Activated B cell treated with CpG ODN at 0.5 μM for 24 hours (primary cell): ENCODE measurements around the gene TRA2B. TPM values are rescaled to one million over a fixed set of nuclear protein-coding genes. Genes with fewer than 3 reads are reported as not detected.

Experiments used
- ATAC-seq: fragments of 200-7000 bp; cut with Tn5 transposase; one replicate; pipeline ENCODE4 v1.10.0; 2021; ENCODE audit warnings: low read depth, mild to moderate bottlenecking, moderate library complexity
- CTCF ChIA-PET: fragments of 350-600 bp; sonication (Branson Sonifier 250); formaldehyde crosslinking; loops from one replicate; lab custom pipeline; 2021; ENCODE audit warnings: antibody characterized with exemption; lab: Charles Lee
- POLR2A ChIA-PET: fragments of 350-600 bp; sonication (Branson Sonifier 250); formaldehyde crosslinking; loops from one replicate; lab custom pipeline; 2021; ENCODE audit warnings: antibody characterized with exemption; lab: Charles Lee
- DNase-seq: peaks from one replicate; pipeline ENCODE4 v3.0.0; 2022
- H3K27ac Mint-ChIP-seq: one replicate; pipeline ENCODE4 v1.8.0; 2020; ENCODE audit warnings: mixed read lengths
- H3K27me3 Mint-ChIP-seq: one replicate; pipeline ENCODE4 v1.8.0; 2021; ENCODE audit warnings: mixed read lengths
- H3K36me3 Mint-ChIP-seq: one replicate; pipeline ENCODE4 v1.8.0; 2021; ENCODE audit warnings: low read depth, mixed read lengths
- H3K4me1 Mint-ChIP-seq: one replicate; pipeline ENCODE4 v1.8.0; 2021; ENCODE audit warnings: mixed read lengths
- H3K4me3 Mint-ChIP-seq: one replicate; pipeline ENCODE4 v1.8.0; 2020; ENCODE audit warnings: mild to moderate bottlenecking, mixed read lengths
- H3K9me3 Mint-ChIP-seq: one replicate; pipeline ENCODE4 v1.8.0; 2020; ENCODE audit warnings: mixed read lengths
- intact Hi-C: fragments of 100-400 bp; cut with micrococcal nuclease; formaldehyde crosslinking; loops from one replicate; pipeline ENCODE4 v1.15.1; 2024
- total RNA-seq: library from RNA; stranded (reverse); gene quantifications from 2 replicates; pipeline ENCODE4 v1.2.3, GENCODE V29; 2022
- TF ChIP-seq, protein P1 (sequence below): fragments of 200-600 bp; IDR thresholded peaks from one replicate; pipeline ENCODE4 v1.8.0; 2022; ENCODE audit warnings: antibody characterized with exemption, mild to moderate bottlenecking

Gene TRA2B
- total RNA-seq, 1 donor from 2014 or later, result 219 TPM

DNA sequence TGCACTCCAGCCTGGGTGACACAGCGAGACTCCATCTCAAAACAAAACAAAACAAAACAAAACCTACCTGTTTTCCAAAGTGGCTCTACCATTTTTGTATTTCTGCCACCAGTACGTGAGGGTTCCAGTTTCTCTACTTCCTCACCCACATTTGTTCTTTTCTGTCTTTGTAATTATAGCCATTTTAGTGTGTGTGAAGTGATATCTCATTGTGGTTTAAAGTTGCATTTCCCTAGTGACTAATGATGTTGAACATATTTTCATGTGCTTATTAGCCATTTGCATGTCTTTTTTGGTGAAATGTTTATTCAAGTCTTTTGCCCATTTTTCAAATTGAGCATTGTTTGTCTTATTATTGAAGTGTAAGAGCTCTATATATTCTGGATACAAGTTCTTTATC lies 50.7 kb downstream of the TRA2B start:
- Mint-ChIP-seq H3K4me3 (no peak overlapping the region), H3K27me3 (peaks cover 3% of the 10 kb centered on the region), H3K36me3 (no peaks in the 10 kb centered on the region), H3K27ac (no peak overlapping the region), H3K4me1 (no peaks in the 10 kb centered on the region), H3K9me3 (no peaks in the 10 kb centered on the region)
- no peak for DNase-seq
- intact Hi-C loops, result no loop called here
- POLR2A ChIA-PET, result no interaction called here
- CTCF ChIA-PET, result no interaction called here
- TF ChIP-seq, protein P1, sequence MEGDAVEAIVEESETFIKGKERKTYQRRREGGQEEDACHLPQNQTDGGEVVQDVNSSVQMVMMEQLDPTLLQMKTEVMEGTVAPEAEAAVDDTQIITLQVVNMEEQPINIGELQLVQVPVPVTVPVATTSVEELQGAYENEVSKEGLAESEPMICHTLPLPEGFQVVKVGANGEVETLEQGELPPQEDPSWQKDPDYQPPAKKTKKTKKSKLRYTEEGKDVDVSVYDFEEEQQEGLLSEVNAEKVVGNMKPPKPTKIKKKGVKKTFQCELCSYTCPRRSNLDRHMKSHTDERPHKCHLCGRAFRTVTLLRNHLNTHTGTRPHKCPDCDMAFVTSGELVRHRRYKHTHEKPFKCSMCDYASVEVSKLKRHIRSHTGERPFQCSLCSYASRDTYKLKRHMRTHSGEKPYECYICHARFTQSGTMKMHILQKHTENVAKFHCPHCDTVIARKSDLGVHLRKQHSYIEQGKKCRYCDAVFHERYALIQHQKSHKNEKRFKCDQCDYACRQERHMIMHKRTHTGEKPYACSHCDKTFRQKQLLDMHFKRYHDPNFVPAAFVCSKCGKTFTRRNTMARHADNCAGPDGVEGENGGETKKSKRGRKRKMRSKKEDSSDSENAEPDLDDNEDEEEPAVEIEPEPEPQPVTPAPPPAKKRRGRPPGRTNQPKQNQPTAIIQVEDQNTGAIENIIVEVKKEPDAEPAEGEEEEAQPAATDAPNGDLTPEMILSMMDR, result no peak
- no peak for ATAC-seq

DNA sequence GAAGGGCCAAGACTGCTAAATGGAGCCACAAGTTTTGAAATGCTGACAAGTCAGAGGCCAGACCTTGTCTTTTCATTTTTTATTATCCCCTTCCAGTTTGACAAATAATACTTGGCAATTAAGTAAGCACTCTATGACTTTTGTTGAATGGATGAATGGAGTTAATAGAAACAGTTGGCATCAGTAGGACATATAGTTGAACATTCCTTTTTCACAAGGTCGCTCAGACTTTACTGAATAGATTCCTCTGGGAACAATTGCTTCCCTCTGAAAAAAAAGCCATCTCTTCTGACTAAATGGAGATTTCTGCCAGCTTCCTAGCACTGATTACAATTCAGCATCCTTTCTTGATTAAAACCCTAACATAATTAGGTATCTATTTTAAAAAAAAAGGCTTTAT lies 53.2 kb downstream of the TRA2B start:
- TF ChIP-seq, protein P1, result no peak
- no peaks in the 10 kb centered on the region for H3K9me3 Mint-ChIP-seq
- no peaks in the 10 kb centered on the region for H3K36me3 Mint-ChIP-seq
- ATAC-seq (no peak), DNase-seq (no peak)
- H3K4me3 Mint-ChIP-seq, result no peak overlapping the region
- H3K27ac Mint-ChIP-seq, result no peak overlapping the region
- H3K27me3 Mint-ChIP-seq, result peaks cover 16% of the 10 kb centered on the region
- ChIA-PET CTCF (no interaction called here), POLR2A (interaction anchor here (0.6 kb wide), 1 partner anchor 263 kb away, joined by 3 read pairs; no protein-coding TSS in a partner anchor)
- intact Hi-C loops, result no loop called here
- H3K4me1 Mint-ChIP-seq, result no peaks in the 10 kb centered on the region

DNA sequence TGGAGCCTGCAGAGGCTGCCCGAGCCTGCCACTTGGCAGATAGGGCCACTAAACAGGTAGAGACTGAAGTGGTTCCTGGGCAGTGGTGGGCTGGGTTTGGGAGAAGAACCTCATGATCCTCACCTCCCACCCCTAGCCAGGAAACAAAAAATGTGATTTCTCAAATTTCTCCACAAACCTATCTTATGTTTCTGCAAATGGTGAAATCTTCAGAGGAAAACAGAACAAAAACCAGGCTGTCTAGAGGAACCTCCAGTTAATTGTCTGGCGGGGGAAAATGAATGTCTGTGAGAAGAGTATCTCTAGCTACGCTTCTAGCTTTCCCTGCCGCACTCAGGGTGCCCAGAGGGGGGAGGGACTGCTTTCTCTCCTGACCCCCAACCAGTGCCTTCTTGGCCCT lies 55.9 kb downstream of the TRA2B start:
- Mint-ChIP-seq H3K9me3 (no peaks in the 10 kb centered on the region), H3K36me3 (no peaks in the 10 kb centered on the region), H3K27me3 (peaks cover 16% of the 10 kb centered on the region), H3K4me1 (no peaks in the 10 kb centered on the region), H3K27ac (no peak overlapping the region), H3K4me3 (no peak overlapping the region)
- ATAC-seq, result no peak
- POLR2A ChIA-PET, result no interaction called here
- no peak for DNase-seq
- TF ChIP-seq, protein P1, result no peak
- CTCF ChIA-PET, result no interaction called here
- intact Hi-C loops, result no loop called here

DNA sequence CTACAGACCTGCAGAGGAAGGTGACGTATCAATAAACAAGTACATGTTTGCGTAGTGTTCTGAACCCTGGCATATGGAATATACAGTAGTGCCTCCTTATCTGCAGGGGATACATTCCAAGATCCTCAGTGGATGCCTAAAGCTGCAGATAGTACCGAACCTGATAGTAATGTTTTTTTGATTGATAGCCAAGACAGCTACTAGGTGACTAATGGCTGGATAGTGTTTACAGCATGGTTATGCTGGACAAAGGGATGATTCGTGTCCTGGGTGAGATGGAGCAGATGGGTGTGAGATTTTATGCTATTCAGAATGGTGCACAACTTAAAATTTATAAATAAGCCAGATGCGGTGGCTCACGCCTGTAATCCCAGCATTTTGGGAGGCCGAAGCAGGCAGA lies 57.2 kb downstream of the TRA2B start:
- ChIA-PET POLR2A (no interaction called here), CTCF (no interaction called here)
- no peaks in the 10 kb centered on the region for H3K36me3 Mint-ChIP-seq

DNA sequence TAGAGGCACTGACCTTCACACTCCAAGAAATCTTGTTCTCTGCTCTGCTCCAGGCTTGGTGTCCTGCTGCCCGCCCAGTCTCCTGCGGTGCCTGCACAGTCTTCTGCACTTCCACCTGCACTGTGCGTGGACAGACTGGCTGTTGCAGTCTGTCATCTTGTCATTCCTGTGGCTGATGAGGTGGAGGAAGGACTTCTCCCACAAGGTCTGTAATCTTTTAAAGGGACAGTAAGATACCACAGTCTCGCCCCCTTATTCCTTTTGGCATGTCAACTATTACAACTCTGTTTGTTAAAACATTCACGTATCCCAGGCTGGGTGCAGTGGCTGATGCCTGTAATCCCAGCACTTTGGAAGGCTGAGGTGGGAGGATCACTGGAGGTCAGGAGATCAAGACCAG lies 58.9 kb downstream of the TRA2B start:
- ATAC-seq (no peak), DNase-seq (no peak)
- POLR2A ChIA-PET, result no interaction called here
- Mint-ChIP-seq H3K27me3 (peaks cover 21% of the 10 kb centered on the region), H3K4me3 (no peak overlapping the region), H3K9me3 (no peaks in the 10 kb centered on the region), H3K27ac (no peak overlapping the region), H3K36me3 (no peaks in the 10 kb centered on the region), H3K4me1 (peaks cover 3% of the 10 kb centered on the region)
- intact Hi-C loops, result no loop called here
- CTCF ChIA-PET, result no interaction called here
- TF ChIP-seq, protein P1, result no peak

More for the DNA sequence above, 57.2 kb downstream of the TRA2B start:
- TF ChIP-seq, protein P1, result no peak
- Mint-ChIP-seq H3K4me3 (no peak overlapping the region), H3K9me3 (no peaks in the 10 kb centered on the region), H3K27ac (no peak overlapping the region), H3K27me3 (peaks cover 20% of the 10 kb centered on the region), H3K4me1 (peaks cover under 1% of the 10 kb centered on the region)
- DNase-seq, result no peak
- ATAC-seq, result no peak
- intact Hi-C loops, result no loop called here
